HK-2 (cell line): ENCODE measurements around the gene GARIN5A.
"Not testable (repeated sequence)": the region's sequence is repeated elsewhere in the genome, so short reads cannot be mapped to it uniquely, and the experiment has no call there.

ENCODE experiments used
- DNase-seq: peaks from one replicate; pipeline ENCODE4 v3.0.0-alpha.2; 2018; ENCODE audit not compliant: unreplicated experiment

The GARIN5A gene

GRCh38 chr19:50465000-50465399 lies 11.6 kb downstream of the GARIN5A start:
- no peak for DNase-seq

- no peak for DNase-seq
Observed at GRCh38 chr19:50464348-50464747, 12.3 kb downstream of the GARIN5A start.

- DNase-seq = no peak
Observed at GRCh38 chr19:50462970-50463369, 13.7 kb downstream of the GARIN5A start.

GRCh38 chr19:50461066-50461875 lies 15.4 kb downstream of the GARIN5A start:
- peak; percentile 73 for DNase-seq

GRCh38 chr19:50460161-50460765 lies 16.4 kb downstream of the GARIN5A start:
- peak; percentile 70 for DNase-seq

GRCh38 chr19:50459638-50460037 lies 17.0 kb downstream of the GARIN5A start:
- no peak for DNase-seq

GRCh38 chr19:50459067-50459456 lies 17.6 kb downstream of the GARIN5A start:
- no peak for DNase-seq

GRCh38 chr19:50458396-50459066 lies 18.1 kb downstream of the GARIN5A start:
- no peak for DNase-seq

- no peak for DNase-seq
Observed at GRCh38 chr19:50457300-50457699, 19.3 kb downstream of the GARIN5A start.

- DNase-seq = no peak
Observed at GRCh38 chr19:50455992-50456391, 20.7 kb downstream of the GARIN5A start.

- no peak for DNase-seq
Observed at GRCh38 chr19:50453243-50453642, 23.4 kb downstream of the GARIN5A start.

GRCh38 chr19:50451223-50451534 lies 25.5 kb downstream of the GARIN5A start:
- no peak for DNase-seq

GRCh38 chr19:50450369-50451222 lies 26.1 kb downstream of the GARIN5A start:
- no peak for DNase-seq

GRCh38 chr19:50449236-50449899 lies 27.3 kb downstream of the GARIN5A start:
- DNase-seq = peak; percentile 67

- DNase-seq = no peak
Observed at GRCh38 chr19:50447750-50448149, 28.9 kb downstream of the GARIN5A start.

GRCh38 chr19:50447053-50447452 lies 29.6 kb downstream of the GARIN5A start:
- no peak for DNase-seq

- no peak for DNase-seq
Observed at GRCh38 chr19:50444059-50444458, 32.6 kb downstream of the GARIN5A start.

GRCh38 chr19:50439130-50439529 lies 37.5 kb downstream of the GARIN5A start:
- DNase-seq = not testable (repeated sequence)

- DNase-seq = no peak
Observed at GRCh38 chr19:50437862-50438449, 38.7 kb downstream of the GARIN5A start.

- no peak for DNase-seq
Observed at GRCh38 chr19:50435627-50436026, 41.0 kb downstream of the GARIN5A start.

GRCh38 chr19:50435221-50435620 lies 41.4 kb downstream of the GARIN5A start:
- DNase-seq = no peak
